ENCODE results near the gene ATAT1.
"Not testable (repeated sequence)": the region's sequence is repeated elsewhere in the genome, so short reads cannot be mapped to it uniquely, and the experiment has no call there.

DNA sequence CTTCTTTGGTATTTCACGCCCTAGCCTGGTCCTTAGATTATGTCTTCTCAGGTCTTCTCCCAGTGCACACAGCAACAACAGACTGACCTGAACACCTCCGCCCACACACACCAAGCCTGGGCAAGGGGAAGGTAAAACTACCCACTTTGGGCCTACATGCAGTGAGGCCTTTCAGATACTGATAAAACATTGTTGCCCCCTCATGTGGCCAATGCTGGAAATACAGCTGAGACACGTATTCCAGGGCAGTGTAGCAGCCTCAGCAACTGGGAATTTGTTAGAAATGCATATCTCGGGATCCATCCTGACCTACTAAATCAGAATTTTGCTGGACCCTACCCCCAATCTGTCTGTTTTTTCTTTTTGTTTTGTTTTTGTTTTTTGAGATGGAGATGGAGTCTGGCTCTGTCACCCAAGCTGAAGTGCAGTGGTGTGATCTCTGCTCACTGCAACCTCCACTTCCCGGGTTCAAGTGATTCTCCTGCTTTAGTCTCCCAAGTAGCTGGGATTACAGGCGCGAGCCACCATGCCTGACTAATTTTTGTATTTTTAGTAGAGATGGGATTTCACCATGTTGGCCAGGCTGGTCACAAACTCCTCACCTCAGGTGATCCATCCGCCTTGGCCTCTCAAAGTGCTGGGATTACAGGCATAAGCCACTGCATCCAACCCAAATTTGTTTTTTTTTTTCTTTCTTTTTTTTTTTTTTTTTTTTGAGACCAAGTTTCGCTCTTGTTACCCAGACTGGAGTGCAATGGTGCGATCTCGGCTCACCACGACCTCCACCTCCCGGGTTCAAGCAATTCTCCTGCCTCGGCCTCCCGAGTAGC, 29.1 kb upstream of the ATAT1 start:
- not testable (repeated sequence) for TF ChIP-seq EZH2 (IDR thresholded peaks at IDR 0.05; ENCODE audit: low read length)
- TF ChIP-seq, protein P1, sequence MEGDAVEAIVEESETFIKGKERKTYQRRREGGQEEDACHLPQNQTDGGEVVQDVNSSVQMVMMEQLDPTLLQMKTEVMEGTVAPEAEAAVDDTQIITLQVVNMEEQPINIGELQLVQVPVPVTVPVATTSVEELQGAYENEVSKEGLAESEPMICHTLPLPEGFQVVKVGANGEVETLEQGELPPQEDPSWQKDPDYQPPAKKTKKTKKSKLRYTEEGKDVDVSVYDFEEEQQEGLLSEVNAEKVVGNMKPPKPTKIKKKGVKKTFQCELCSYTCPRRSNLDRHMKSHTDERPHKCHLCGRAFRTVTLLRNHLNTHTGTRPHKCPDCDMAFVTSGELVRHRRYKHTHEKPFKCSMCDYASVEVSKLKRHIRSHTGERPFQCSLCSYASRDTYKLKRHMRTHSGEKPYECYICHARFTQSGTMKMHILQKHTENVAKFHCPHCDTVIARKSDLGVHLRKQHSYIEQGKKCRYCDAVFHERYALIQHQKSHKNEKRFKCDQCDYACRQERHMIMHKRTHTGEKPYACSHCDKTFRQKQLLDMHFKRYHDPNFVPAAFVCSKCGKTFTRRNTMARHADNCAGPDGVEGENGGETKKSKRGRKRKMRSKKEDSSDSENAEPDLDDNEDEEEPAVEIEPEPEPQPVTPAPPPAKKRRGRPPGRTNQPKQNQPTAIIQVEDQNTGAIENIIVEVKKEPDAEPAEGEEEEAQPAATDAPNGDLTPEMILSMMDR (optimal IDR thresholded peaks at IDR 0.05 in 1 of 3, IDR thresholded peaks at IDR 0.05 in 1 of 3, conservative IDR thresholded peaks at IDR 0.05 in 1 of 3; ENCODE audit: extremely low read depth in 1 of 3, insufficient read depth in 2 of 3, low read length in 3 of 3), result peak; percentile 69 to 96 (median 91)
